Measurements from ENCODE around the gene SCNN1A. TPM values are rescaled to one million over a fixed set of nuclear protein-coding genes. Genes with fewer than 3 reads are reported as not detected.

Gene SCNN1A
- total RNA-seq, 1 donor from 2014 or later = not detected

DNA sequence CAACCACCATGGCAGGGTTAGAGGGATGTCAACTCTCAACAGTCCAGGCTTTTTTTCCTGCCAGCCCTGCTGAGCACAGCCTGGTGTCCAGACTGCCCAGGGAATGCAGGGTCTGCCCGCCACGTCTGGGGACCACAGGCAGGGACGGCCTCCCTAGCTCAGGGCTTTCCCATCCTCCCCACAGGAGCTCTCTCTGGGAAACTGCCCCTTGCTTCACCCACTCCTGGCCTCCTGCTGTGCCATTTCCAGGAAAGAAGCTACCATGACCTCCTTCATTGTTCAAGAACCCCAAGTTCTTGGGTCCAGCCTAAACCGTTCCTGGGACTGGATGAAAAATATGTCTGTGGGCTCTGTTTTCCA lies 4.8 kb downstream of the SCNN1A start:
- H3K9me3 Mint-ChIP-seq = no peaks in the 10 kb centered on the region
- no peak overlapping the region for H3K27ac Mint-ChIP-seq
- H3K36me3 Mint-ChIP-seq (ENCODE audit: low read depth) = no peaks in the 10 kb centered on the region
- no peaks in the 10 kb centered on the region for H3K27me3 Mint-ChIP-seq (ENCODE audit: low read depth)
- no peak for DNase-seq (ENCODE audit: low spot score)
- peaks cover 26% of the 10 kb centered on the region for H3K4me1 Mint-ChIP-seq (ENCODE audit: low read depth)
- H3K4me3 Mint-ChIP-seq (ENCODE audit: low read depth) = no peak overlapping the region
- intact Hi-C loops (cut with micrococcal nuclease) = no loop called here

DNA sequence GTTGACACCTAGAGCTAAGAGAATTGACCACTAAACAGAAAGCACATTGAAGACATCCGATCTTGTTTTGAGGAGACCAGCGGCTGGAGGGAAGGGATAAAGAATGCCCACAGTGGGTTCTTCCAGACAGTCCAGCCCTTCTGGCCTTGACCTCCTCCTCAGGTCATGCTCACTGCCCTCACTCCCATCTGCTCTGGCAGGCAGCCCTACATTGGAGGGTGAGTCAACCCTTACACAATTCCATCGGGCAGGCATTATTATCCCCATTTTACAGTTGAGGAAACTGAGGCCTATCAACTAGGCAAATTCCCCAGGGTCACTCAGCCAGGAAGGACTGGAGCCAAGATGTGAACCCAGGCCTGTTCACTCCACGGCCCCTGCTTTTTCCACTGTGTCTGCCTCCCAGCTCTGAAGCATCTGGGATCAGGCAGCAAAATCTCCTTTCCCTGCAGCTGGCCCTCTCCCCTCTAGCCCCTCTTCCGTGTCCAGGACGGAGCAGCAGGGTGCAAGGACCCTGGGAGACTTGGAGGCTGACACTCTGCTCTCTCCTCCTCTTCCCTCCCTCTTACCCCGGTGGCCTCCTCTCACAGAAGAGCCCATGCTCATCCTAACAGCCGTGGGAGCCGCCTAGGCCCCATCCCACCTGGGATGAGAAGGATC lies 5.3 kb downstream of the SCNN1A start:
- no peaks in the 10 kb centered on the region for H3K9me3 Mint-ChIP-seq
- no peaks in the 10 kb centered on the region for H3K36me3 Mint-ChIP-seq (ENCODE audit: low read depth)
- no peaks in the 10 kb centered on the region for H3K27me3 Mint-ChIP-seq (ENCODE audit: low read depth)
- intact Hi-C loops (cut with micrococcal nuclease) = no loop called here
- DNase-seq (ENCODE audit: low spot score) = no peak
- peaks cover 26% of the 10 kb centered on the region for H3K4me1 Mint-ChIP-seq (ENCODE audit: low read depth)
- H3K4me3 Mint-ChIP-seq (ENCODE audit: low read depth) = no peak overlapping the region
- no peak overlapping the region for H3K27ac Mint-ChIP-seq

DNA sequence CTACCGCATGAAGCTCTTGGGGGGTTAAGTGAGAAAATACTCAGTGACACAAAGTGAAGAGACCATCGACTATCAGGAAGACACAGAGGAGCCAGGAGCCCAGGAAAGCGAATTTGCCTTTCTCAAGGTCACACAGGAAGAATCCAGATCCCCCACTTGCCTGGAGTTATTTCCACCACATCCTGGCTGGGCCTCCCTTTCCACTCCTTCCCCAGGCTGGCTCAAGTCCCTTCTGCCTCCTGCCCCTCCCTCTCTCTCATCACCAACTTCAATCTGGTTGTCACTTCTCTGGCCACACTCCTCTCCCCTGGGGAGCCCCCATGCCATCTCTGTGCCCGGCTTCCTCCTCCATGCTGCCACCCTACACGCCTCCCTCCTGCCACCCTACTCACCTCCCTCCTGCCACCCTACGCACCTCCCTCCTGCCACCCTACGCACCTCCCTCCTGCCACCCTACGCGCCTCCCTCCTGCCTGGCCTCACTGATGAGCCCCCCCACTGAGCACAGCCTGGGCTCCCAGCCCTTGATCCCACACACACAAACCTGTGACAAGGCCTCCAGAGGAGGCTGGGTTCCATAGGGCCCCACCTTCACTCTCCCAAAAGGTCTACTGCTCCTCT lies 6.3 kb downstream of the SCNN1A start:
- H3K9me3 Mint-ChIP-seq = no peaks in the 10 kb centered on the region
- no peak overlapping the region for H3K27ac Mint-ChIP-seq
- H3K27me3 Mint-ChIP-seq (ENCODE audit: low read depth) = no peaks in the 10 kb centered on the region
- H3K4me3 Mint-ChIP-seq (ENCODE audit: low read depth) = no peak overlapping the region
- no peaks in the 10 kb centered on the region for H3K36me3 Mint-ChIP-seq (ENCODE audit: low read depth)
- peaks cover 28% of the 10 kb centered on the region for H3K4me1 Mint-ChIP-seq (ENCODE audit: low read depth)
- DNase-seq (ENCODE audit: low spot score) = no peak
- intact Hi-C loops (cut with micrococcal nuclease) = no loop called here

GRCh38 chr12:6367969-6368892 lies 7.1 kb downstream of the SCNN1A start:
- no peaks in the 10 kb centered on the region for H3K36me3 Mint-ChIP-seq (ENCODE audit: low read depth)
- no peaks in the 10 kb centered on the region for H3K9me3 Mint-ChIP-seq
- H3K27me3 Mint-ChIP-seq (ENCODE audit: low read depth) = no peaks in the 10 kb centered on the region
- intact Hi-C loops (cut with micrococcal nuclease) = no loop called here
- H3K4me3 Mint-ChIP-seq (ENCODE audit: low read depth) = no peak overlapping the region
- peak overlapping the region; percentile 30 for H3K27ac Mint-ChIP-seq
- no peak for DNase-seq (ENCODE audit: low spot score)
- H3K4me1 Mint-ChIP-seq (ENCODE audit: low read depth) = peaks cover 30% of the 10 kb centered on the region

- intact Hi-C loops (cut with micrococcal nuclease) = no loop called here
- H3K4me1 Mint-ChIP-seq (ENCODE audit: low read depth) = peaks cover 24% of the 10 kb centered on the region
- DNase-seq (ENCODE audit: low spot score) = no peak
- H3K4me3 Mint-ChIP-seq (ENCODE audit: low read depth) = no peak overlapping the region
- H3K27me3 Mint-ChIP-seq (ENCODE audit: low read depth) = no peaks in the 10 kb centered on the region
- H3K36me3 Mint-ChIP-seq (ENCODE audit: low read depth) = no peaks in the 10 kb centered on the region
- no peak overlapping the region for H3K27ac Mint-ChIP-seq
- H3K9me3 Mint-ChIP-seq = no peaks in the 10 kb centered on the region
These were observed 8.0 kb downstream of the SCNN1A start for GRCh38 chr12:6367065-6367968.

DNA sequence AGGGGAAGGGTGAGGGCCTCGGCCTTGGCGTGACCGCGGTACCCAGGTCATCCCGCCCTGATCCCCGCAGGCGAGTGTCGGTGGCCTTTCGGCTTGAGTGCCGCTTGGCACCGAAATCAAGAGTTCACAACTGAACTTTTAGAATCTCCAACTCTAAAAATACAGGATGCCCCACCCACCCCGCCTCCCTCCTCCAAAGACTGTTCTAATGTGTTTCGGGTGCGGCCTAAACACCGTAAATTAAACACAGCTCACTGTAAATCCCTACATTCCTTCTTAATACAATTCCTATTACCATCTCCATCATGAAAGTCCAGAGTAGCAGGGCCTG lies 11.4 kb downstream of the SCNN1A start:
- DNase-seq (ENCODE audit: low spot score) = no peak
- Mint-ChIP-seq H3K27me3 (ENCODE audit: low read depth) (peaks cover 3% of the 10 kb centered on the region), H3K27ac (no peak overlapping the region), H3K9me3 (no peaks in the 10 kb centered on the region), H3K4me1 (ENCODE audit: low read depth) (peaks cover 34% of the 10 kb centered on the region), H3K4me3 (ENCODE audit: low read depth) (peak overlapping the region; percentile 60), H3K36me3 (ENCODE audit: low read depth) (no peaks in the 10 kb centered on the region)
- intact Hi-C loops (cut with micrococcal nuclease) = loop anchor here (5.0 kb wide), 1 partner anchor 42 kb away; no protein-coding TSS in a partner anchor

- Mint-ChIP-seq H3K4me3 (ENCODE audit: low read depth) (peak overlapping the region; percentile 60), H3K27me3 (ENCODE audit: low read depth) (peaks cover 3% of the 10 kb centered on the region), H3K9me3 (no peaks in the 10 kb centered on the region), H3K36me3 (ENCODE audit: low read depth) (no peaks in the 10 kb centered on the region), H3K4me1 (ENCODE audit: low read depth) (peaks cover 28% of the 10 kb centered on the region), H3K27ac (no peak overlapping the region)
- peak; percentile 36 for DNase-seq (ENCODE audit: low spot score)
- intact Hi-C loops (cut with micrococcal nuclease) = loop anchor here (5.0 kb wide), 1 partner anchor 41 kb away; no protein-coding TSS in a partner anchor
These were observed 11.9 kb downstream of the SCNN1A start for GRCh38 chr12:6363330-6364043.

GRCh38 chr12:6363010-6363329 lies 12.4 kb downstream of the SCNN1A start:
- intact Hi-C loops (cut with micrococcal nuclease) = loop anchor here (5.0 kb wide), 1 partner anchor 41 kb away; no protein-coding TSS in a partner anchor
- Mint-ChIP-seq H3K36me3 (ENCODE audit: low read depth) (no peaks in the 10 kb centered on the region), H3K4me3 (ENCODE audit: low read depth) (no peak overlapping the region)

DNA sequence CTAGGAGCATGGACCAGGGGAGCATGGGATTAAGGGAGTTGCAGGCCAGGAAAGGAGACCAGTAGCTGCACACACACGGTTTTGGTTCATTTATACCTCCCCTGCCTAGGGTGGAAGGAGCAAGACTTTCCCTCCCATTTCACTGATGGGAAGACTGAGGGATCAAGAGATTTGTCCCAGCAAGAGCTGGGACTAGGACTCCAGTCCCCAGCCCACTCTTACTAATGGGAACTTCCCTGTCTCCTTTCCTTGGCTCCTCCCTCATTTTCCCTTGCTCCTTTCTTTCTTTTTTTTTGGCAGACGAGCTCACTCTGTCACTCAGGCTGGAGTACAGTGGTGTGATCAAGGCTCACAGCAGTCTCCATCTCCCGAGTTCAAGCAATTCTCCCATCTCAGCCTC lies 13.0 kb downstream of the SCNN1A start:
- H3K4me3 Mint-ChIP-seq (ENCODE audit: low read depth) = no peak overlapping the region
- no peaks in the 10 kb centered on the region for H3K9me3 Mint-ChIP-seq
- H3K36me3 Mint-ChIP-seq (ENCODE audit: low read depth) = no peaks in the 10 kb centered on the region
- DNase-seq (ENCODE audit: low spot score) = no peak
- H3K4me1 Mint-ChIP-seq (ENCODE audit: low read depth) = peaks cover 20% of the 10 kb centered on the region
- intact Hi-C loops (cut with micrococcal nuclease) = loop anchor here (5.0 kb wide), 1 partner anchor 40 kb away; no protein-coding TSS in a partner anchor
- H3K27me3 Mint-ChIP-seq (ENCODE audit: low read depth) = peaks cover 7% of the 10 kb centered on the region
- peak overlapping the region; percentile 60 for H3K27ac Mint-ChIP-seq

More at GRCh38 chr12:6363010-6363329, 12.4 kb downstream of the SCNN1A start:
- peaks cover 24% of the 10 kb centered on the region for H3K4me1 Mint-ChIP-seq (ENCODE audit: low read depth)
- no peak for DNase-seq (ENCODE audit: low spot score)
- H3K27me3 Mint-ChIP-seq (ENCODE audit: low read depth) = peaks cover 6% of the 10 kb centered on the region
- no peaks in the 10 kb centered on the region for H3K9me3 Mint-ChIP-seq
- H3K27ac Mint-ChIP-seq = no peak overlapping the region

DNA sequence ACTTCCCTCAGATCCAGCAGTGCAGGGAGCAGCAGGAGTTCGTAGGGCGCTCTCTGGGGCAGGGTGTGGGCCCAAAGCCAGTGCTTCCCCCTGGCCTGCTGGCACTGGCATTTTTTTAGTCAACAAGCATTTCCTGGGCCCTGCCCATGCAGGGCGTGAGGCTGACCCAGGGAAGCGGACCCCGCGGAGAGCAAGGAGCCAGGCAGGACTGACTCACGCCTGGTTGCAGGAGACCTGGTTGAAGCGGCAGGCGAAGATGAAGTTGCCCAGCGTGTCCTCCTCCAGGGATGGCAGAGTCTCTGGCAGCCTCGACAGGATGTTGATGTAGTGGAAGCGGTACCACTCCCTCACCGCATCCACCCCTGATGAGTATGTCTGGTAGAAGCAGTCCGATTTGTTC lies 13.5 kb downstream of the SCNN1A start:
- H3K4me1 Mint-ChIP-seq (ENCODE audit: low read depth) = peaks cover 17% of the 10 kb centered on the region

DNA sequence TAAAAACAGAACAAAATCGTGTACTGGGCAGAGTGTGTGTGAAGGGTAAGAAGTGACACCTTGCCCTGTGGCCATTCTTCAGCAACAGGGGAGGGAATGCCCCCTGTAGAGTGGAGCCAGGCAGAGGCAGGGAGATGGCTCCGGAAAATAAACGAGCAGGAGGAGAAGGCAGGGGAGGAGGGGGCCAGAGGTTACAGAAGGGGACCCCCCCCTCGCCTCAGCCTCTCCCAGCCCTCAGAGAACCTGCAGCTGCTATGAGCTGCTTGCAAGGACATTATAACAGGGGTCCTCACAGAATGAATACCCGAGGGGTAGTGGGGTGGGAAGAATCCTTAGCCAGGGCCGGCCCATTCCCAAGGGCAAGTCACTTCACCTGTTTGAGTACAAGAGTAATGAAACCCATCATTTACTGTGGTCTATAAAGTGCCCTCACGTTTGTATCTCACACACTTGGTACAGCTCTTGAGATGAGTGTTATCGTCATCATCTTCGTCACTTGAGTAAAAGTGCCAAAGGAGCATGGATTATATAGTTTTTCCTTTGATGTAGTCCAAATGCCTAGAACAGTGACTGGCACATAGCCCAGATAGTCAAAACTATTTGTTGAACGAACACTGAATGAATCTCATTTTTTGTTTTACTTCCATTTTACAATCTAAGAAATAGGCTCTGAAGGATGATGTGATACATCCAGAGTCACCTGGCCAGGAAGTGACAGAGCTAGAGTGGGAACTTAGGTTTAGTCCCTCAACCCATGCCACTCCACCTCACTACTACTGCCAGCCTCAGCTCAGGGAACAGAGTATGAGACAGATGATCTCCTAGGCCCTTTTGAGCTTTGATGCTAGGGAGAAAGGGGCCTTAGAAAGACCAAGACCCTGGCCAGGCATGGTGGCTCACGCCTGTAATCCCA lies 14.5 kb downstream of the SCNN1A start:
- intact Hi-C loops (cut with micrococcal nuclease) = loop anchor here (2.0 to 5.0 kb wide), 2 partner anchors 20 to 39 kb away; no protein-coding TSS in a partner anchor
- H3K27me3 Mint-ChIP-seq (ENCODE audit: low read depth) = peaks cover 16% of the 10 kb centered on the region
- no peak overlapping the region for H3K27ac Mint-ChIP-seq
- H3K4me1 Mint-ChIP-seq (ENCODE audit: low read depth) = peaks cover 20% of the 10 kb centered on the region
- no peak for DNase-seq (ENCODE audit: low spot score)
- H3K9me3 Mint-ChIP-seq = no peaks in the 10 kb centered on the region
- no peak overlapping the region for H3K4me3 Mint-ChIP-seq (ENCODE audit: low read depth)
- H3K36me3 Mint-ChIP-seq (ENCODE audit: low read depth) = no peaks in the 10 kb centered on the region

More for the DNA sequence above, 13.5 kb downstream of the SCNN1A start:
- intact Hi-C loops (cut with micrococcal nuclease) = loop anchor here (2.0 to 5.0 kb wide), 2 partner anchors 21 to 40 kb away; no protein-coding TSS in a partner anchor
- Mint-ChIP-seq H3K36me3 (ENCODE audit: low read depth) (no peaks in the 10 kb centered on the region), H3K27me3 (ENCODE audit: low read depth) (peaks cover 9% of the 10 kb centered on the region), H3K9me3 (no peaks in the 10 kb centered on the region), H3K4me3 (ENCODE audit: low read depth) (peak overlapping the region; percentile 15), H3K27ac (peak overlapping the region; percentile 60)
- DNase-seq (ENCODE audit: low spot score) = no peak
